Activated CD4-positive, alpha-beta T cell treated with anti-CD3 and anti-CD28 coated beads for 4 hours (primary cell): ENCODE measurements around the gene CD244.
"Not testable (repeated sequence)": the region's sequence is repeated elsewhere in the genome, so short reads cannot be mapped to it uniquely, and the experiment has no call there.

ENCODE experiments used
- DNase-seq, 2 donors: peaks; one replicate each; pipeline ENCODE4 v3.0.0-alpha.2; 2020

The CD244 gene

DNA sequence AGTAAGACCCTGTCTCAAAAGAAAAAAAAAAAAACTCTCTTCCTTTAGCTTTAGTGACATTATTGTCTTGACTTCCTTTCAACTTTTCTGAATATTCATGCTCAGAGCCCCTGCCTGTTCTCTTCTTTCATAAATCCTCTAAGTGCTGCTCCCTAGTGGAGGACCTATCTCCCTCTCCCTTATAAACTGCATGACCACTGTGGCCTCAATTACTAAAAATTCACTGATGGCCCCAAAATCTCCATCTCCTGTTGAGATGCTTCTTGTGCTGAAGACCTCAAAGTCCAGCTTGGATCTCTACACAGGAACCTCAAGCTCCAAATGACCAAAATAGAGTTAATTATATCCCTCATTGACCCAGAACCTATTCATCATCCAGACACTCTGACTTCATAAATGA, 14.5 kb upstream of the CD244 start:
- DNase-seq, result no peak

DNA sequence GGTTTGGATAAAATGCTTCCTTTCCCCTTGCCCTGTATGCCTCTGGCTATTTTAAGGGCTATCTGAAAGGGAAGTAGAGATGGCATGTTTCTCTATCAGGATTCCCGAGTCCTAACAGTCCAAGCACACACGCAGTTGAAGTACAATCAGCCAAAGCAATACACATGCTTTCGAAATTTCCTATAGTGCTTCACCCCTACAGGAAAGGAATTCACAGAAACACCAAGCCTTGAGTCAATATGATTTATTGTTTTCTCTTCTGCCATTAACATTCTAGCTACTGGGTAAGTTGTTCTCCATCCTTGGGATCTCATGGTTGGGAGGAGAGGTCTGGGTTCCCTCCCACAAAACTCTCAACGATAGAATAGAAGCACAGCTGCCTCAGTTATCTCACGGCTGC, 13.6 kb upstream of the CD244 start:
- DNase-seq, result no peak

DNA sequence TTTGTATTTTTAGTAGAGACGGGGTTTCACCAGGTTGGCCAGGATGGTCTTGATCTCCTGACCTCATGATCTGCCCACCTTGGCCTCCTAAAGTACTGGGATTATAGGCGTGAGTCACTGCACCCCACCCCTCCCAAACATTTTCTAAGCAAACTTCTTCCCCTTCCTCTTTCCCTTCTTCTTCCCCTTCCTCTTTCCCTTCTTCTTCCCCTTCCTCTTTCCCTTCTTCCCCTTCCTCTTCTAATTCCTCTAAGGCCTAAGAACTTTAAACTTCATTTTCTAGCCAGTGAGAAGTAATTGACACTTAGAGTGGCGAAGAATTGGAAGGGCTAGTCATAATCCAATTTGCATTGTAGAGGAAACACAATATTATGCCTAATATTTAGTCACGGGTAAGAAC, 12.9 kb upstream of the CD244 start:
- DNase-seq, result not testable (repeated sequence)

- no peak for DNase-seq
These were observed 12.2 kb upstream of the CD244 start for GRCh38 chr1:160874935-160875334.

- no peak for DNase-seq
These were observed 5.5 kb upstream of the CD244 start for GRCh38 chr1:160868141-160868540.

DNA sequence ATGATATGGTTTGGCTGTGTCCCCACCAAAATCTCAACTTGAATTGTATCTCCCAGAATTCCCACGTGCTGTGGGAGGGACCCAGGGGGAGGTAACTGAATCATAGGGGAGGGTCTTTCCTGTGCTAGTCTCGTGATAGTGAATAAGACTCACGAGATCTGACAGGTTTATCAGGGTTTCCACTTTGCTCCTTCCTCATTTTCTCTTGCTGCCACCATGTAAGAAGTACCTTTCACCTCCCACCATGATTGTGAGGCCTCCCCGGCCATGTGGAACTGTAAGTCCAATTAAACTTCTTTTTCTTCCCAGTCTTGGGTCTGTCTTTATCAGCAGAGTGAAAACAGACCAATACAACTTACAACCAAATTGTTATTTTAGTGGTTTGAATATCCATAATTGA, 5.0 kb upstream of the CD244 start:
- not testable (repeated sequence) for DNase-seq

- DNase-seq, result no peak
These were observed 4.1 kb upstream of the CD244 start for GRCh38 chr1:160866695-160867260.

- no peak for DNase-seq
These were observed 3.5 kb upstream of the CD244 start for GRCh38 chr1:160866001-160866694.

GRCh38 chr1:160865337-160865736, 2.6 kb upstream of the CD244 start:
- no peak for DNase-seq

GRCh38 chr1:160864173-160864572, 1.5 kb upstream of the CD244 start:
- no peak for DNase-seq

DNA sequence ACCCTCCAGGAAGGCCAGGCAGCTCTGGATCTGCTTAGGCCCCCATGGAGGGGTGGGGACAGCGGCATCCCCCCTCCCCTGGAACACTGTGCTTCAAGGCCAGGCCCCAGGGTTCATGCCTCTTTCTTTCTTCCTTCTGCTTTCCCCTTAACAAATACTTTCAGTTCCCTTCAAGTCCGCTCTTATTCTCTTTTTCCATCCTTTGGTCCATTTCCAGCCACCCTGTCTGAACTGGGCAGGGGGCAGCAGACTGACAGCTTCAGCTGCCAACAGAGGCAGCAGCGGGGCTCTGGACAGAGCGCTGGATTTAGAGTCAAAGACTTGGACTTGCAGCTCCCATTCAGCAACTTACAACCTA, 1.1 kb upstream of the CD244 start:
- DNase-seq, result no peak

DNA sequence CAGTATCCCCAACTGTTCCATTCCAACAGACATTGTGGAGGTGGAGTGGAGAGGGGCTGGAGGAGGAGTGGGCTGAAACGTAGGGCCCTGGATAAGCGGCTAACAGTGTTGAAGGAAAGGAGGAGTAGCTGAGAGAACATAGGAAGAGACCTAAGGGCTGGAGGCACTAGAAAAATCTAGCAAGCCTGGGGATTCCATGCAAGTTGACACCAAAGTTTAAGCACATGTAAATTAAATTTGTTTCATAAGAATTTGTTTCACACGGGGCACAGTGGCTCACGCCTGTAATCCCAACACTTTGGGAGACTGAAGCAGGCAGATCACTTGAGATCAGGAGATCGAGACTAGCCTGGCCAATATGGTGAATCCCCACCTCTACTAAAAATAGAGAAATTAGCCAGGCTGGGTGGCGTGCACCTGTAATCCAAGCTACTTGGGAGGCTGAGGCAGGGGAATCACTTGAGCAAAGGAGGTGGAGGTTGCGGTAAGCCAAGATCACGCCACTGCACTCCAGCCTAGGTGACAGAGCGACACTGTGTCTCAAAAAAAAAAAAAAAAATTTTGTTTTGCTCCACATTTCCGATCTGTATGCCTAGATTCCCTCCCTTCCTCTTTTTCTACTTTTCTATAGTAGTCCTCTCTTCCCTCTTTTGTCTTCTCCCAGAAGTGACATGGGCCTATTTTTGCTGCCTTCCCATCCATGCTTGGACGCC, 530 bp upstream of the CD244 start:
- DNase-seq, result no peak

DNA sequence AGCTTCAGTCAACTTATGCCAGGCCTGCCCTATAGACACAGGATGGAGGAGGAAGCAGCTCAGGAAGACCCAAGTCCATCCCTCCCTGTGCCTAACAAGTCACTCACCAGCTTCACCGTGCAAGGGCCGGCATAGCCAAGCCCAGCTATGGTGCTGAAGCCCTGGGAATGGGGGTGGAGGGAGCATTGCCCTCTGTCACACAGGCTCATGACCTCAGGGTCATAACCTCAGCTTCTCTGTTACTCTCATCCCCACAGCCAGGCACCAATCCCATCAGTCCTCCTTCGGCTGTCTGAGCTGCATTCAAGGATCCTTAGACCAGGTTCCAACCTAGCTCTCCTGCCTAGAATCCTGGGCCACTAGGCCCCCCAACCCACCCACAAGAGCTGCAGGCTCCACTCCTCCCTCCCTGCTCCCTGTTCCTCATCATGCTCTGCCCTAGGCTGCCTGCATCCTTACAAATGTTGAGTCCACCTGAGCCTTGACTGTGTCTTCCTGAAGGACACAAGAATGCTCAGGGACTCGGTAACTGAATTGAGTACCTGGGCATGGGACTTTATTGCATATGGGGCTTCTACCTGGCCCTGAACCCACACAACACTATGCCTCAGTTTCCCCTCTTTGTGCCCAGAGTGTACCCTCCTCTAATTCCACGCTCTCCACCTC, 1.7 kb downstream of the CD244 start:
- no peak for DNase-seq

- DNase-seq, result no peak
These were observed 3.5 kb downstream of the CD244 start for GRCh38 chr1:160859166-160859565.

GRCh38 chr1:160858507-160858906, 4.2 kb downstream of the CD244 start:
- no peak for DNase-seq

DNA sequence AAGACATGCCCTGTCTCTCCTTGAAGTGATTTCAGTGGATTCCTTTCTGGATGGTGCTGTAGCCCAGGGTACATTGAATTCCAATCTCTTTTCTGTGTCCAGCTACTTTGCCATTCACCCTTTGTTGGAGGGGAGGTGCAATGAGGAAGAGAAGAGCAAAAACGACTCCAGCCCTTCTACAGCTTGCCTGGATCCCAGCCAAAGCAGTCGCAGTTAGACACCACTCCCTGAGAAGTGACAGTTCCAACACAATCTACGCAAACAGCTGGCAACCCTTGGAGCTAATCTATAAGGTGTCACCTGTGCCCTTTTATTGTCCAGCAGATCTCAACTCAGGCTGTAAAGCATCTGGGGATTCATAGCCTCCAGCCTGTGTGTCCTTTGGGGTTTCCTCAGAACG, 4.6 kb downstream of the CD244 start:
- DNase-seq, result no peak

- DNase-seq, result no peak
These were observed 7.3 kb downstream of the CD244 start for GRCh38 chr1:160855181-160855981.

DNA sequence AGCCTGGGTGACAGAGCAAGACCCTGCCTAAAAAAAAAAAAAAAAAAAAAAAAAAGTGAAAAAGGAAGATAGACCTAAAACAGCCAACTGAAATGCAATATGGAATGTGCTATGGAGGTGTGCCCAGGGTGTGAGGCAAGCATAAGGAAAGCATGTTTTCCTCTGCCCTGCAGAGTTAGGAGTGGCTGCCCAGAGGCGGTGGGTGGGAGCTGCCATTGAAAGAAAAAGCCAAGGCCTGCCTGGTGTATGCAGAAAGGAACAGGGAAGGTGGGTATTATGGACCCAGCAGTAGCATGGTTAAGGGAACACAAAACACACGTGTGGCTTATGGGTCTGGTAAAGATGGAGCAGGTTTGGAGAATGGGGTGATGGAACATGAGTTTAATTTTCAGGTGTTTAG, 8.9 kb downstream of the CD244 start:
- no peak for DNase-seq

- DNase-seq, result no peak
These were observed 9.7 kb downstream of the CD244 start for GRCh38 chr1:160853014-160853413.

DNA sequence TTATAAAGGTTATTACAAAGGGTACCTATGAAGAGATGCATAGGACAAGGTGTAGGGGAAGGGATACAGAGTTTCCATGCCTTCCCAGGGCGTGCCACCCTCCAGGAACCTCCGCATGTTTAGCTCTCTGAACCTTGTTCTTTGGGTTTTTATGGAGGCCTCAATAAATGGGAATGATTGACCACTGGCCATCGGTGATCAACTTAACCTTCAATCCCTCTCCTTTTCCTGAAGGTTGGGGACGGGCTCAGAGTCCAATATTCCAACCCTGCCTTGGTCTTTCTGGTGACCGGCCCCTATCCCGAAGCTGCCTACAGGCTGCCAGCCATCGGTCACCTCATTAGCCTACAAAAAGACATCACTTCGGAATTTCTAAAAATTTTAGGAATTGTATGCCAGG, 11.7 kb downstream of the CD244 start:
- no peak for DNase-seq

GRCh38 chr1:160850541-160850940, 12.1 kb downstream of the CD244 start:
- DNase-seq, result no peak

GRCh38 chr1:160846281-160846680, 16.4 kb downstream of the CD244 start:
- DNase-seq, result no peak
